ENCODE measurements around the gene DNMT3B.
A peak's percentile ranks its signal among the peaks of the same experiment; 100 is the strongest.

The DNMT3B gene

GRCh38 chr20:32828029-32828680 lies 66.0 kb downstream of the DNMT3B start:
- DNase-seq, result no peak

- DNase-seq, result no peak
These were observed 67.3 kb downstream of the DNMT3B start for GRCh38 chr20:32829311-32830005.

GRCh38 chr20:32830437-32830836 lies 68.3 kb downstream of the DNMT3B start:
- DNase-seq, result peak; percentile 77

- no peak for DNase-seq
These were observed 69.8 kb downstream of the DNMT3B start for GRCh38 chr20:32831982-32832381.

GRCh38 chr20:32832664-32833063 lies 70.5 kb downstream of the DNMT3B start:
- DNase-seq, result no peak

- DNase-seq, result no peak
These were observed 72.8 kb downstream of the DNMT3B start for GRCh38 chr20:32834972-32835371.

- DNase-seq, result no peak
These were observed 75.0 kb downstream of the DNMT3B start for GRCh38 chr20:32837157-32837556.

GRCh38 chr20:32839227-32839981 lies 77.2 kb downstream of the DNMT3B start:
- no peak for DNase-seq

- no peak for DNase-seq
These were observed 77.7 kb downstream of the DNMT3B start for GRCh38 chr20:32839982-32840285.

- no peak for DNase-seq
These were observed 79.0 kb downstream of the DNMT3B start for GRCh38 chr20:32841174-32841573.

- no peak for DNase-seq
These were observed 79.4 kb downstream of the DNMT3B start for GRCh38 chr20:32841632-32842031.

GRCh38 chr20:32842688-32843524 lies 80.7 kb downstream of the DNMT3B start:
- no peak for DNase-seq

GRCh38 chr20:32845786-32846185 lies 83.6 kb downstream of the DNMT3B start:
- no peak for DNase-seq

GRCh38 chr20:32846852-32847251 lies 84.7 kb downstream of the DNMT3B start:
- DNase-seq, result no peak

- DNase-seq, result no peak
These were observed 85.8 kb downstream of the DNMT3B start for GRCh38 chr20:32847964-32848363.

- no peak for DNase-seq
These were observed 86.7 kb downstream of the DNMT3B start for GRCh38 chr20:32848846-32849245.

- no peak for DNase-seq
These were observed 87.4 kb downstream of the DNMT3B start for GRCh38 chr20:32849577-32849976.

GRCh38 chr20:32855387-32855786 lies 93.2 kb downstream of the DNMT3B start:
- DNase-seq, result no peak

GRCh38 chr20:32858189-32858588 lies 96.0 kb downstream of the DNMT3B start:
- no peak for DNase-seq
